AG09309 (cell line): Measurements from ENCODE around the gene MAP3K14.
A peak's percentile ranks its signal among the peaks of the same experiment; 100 is the strongest.

ENCODE experiments used
- DNase-seq: peaks from one replicate; pipeline ENCODE4 v3.0.0-alpha.2; 2010; ENCODE audit warnings: low read depth
- H3K4me3 ChIP-seq: 2 replicates; pipeline ENCODE4 v1.5.1; 2011; ENCODE audit warnings: mild to moderate bottlenecking, low read depth, low read length, moderate library complexity; ENCODE audit not compliant: control insufficient read depth
- CTCF ChIP-seq: IDR thresholded peaks from 2 replicates; pipeline ENCODE4 v1.5.1; 2011; ENCODE audit warnings: mild to moderate bottlenecking, low read depth, low read length, inconsistent platforms; ENCODE audit not compliant: insufficient read depth, control insufficient read depth; ENCODE audit errors: missing control alignments

MAP3K14 gene

GRCh38 chr17:45288825-45289224 lies 28.0 kb downstream of the MAP3K14 start:
- TF ChIP-seq CTCF, result no peak
- DNase-seq, result no peak

GRCh38 chr17:45287526-45288500 lies 29.0 kb downstream of the MAP3K14 start:
- DNase-seq, result no peak
- H3K4me3 ChIP-seq, result no peak overlapping the region
- TF ChIP-seq CTCF, result no peak

More at GRCh38 chr17:45288825-45289224, 28.0 kb downstream of the MAP3K14 start:
- no peak overlapping the region for H3K4me3 ChIP-seq

- no peak overlapping the region for H3K4me3 ChIP-seq
- no peak for DNase-seq
- no peak for TF ChIP-seq CTCF
Measured at GRCh38 chr17:45286286-45286685, 30.5 kb downstream of the MAP3K14 start.

- H3K4me3 ChIP-seq, result no peak overlapping the region
- TF ChIP-seq CTCF, result peak; percentile 43
- DNase-seq, result no peak
Measured at GRCh38 chr17:45284176-45285140, 32.4 kb downstream of the MAP3K14 start.

- no peak for DNase-seq
- H3K4me3 ChIP-seq, result no peak overlapping the region
- TF ChIP-seq CTCF, result no peak
Measured at GRCh38 chr17:45283711-45284110, 33.1 kb downstream of the MAP3K14 start.
